ENCODE measurements around the gene GFRA1. TPM values are rescaled to one million over a fixed set of nuclear protein-coding genes. Genes with fewer than 3 reads are reported as not detected.
"Not testable (repeated sequence)": the region's sequence is repeated elsewhere in the genome, so short reads cannot be mapped to it uniquely, and the experiment has no call there.

Gene GFRA1
- total RNA-seq, 2 experiments from 2014 or later: not detected

- ChIA-PET POLR2A (no interaction called here), CTCF (no interaction called here)
These were observed 223.6 kb downstream of the GFRA1 start for GRCh38 chr10:116049158-116049973.

GRCh38 chr10:116045366-116046356 lies 227.3 kb downstream of the GFRA1 start:
- POLR2A ChIA-PET: no interaction called here
- CTCF ChIA-PET: no interaction called here

- CTCF ChIA-PET: no interaction called here
- POLR2A ChIA-PET: no interaction called here
These were observed 228.2 kb downstream of the GFRA1 start for GRCh38 chr10:116044801-116045248.

GRCh38 chr10:116043861-116044260 lies 229.1 kb downstream of the GFRA1 start:
- CTCF ChIA-PET: no interaction called here
- POLR2A ChIA-PET: no interaction called here

- ChIA-PET CTCF (no interaction called here), POLR2A (no interaction called here)
These were observed 229.7 kb downstream of the GFRA1 start for GRCh38 chr10:116043304-116043703.

GRCh38 chr10:116041948-116042347 lies 231.1 kb downstream of the GFRA1 start:
- CTCF ChIA-PET: no interaction called here
- POLR2A ChIA-PET: no interaction called here

- POLR2A ChIA-PET: no interaction called here
These were observed 233.4 kb downstream of the GFRA1 start for GRCh38 chr10:116039612-116040011.

GRCh38 chr10:116038259-116038658 lies 234.7 kb downstream of the GFRA1 start:
- POLR2A ChIA-PET: no interaction called here
- CTCF ChIA-PET: no interaction called here

More at GRCh38 chr10:116039612-116040011, 233.4 kb downstream of the GFRA1 start:
- CTCF ChIA-PET: no interaction called here

- CTCF ChIA-PET, POLR2A ChIA-PET: not testable (repeated sequence)
These were observed 237.6 kb downstream of the GFRA1 start for GRCh38 chr10:116035406-116035805.

GRCh38 chr10:116030576-116030975 lies 242.4 kb downstream of the GFRA1 start:
- POLR2A ChIA-PET: no interaction called here
- CTCF ChIA-PET: no interaction called here

GRCh38 chr10:116029826-116030225 lies 243.2 kb downstream of the GFRA1 start:
- ChIA-PET CTCF (no interaction called here), POLR2A (no interaction called here)

- POLR2A ChIA-PET: no interaction called here
- CTCF ChIA-PET: no interaction called here
These were observed 245.7 kb downstream of the GFRA1 start for GRCh38 chr10:116027355-116027754.

- POLR2A ChIA-PET: no interaction called here
- CTCF ChIA-PET: no interaction called here
These were observed 246.3 kb downstream of the GFRA1 start for GRCh38 chr10:116026725-116027124.

- CTCF ChIA-PET: no interaction called here
- POLR2A ChIA-PET: no interaction called here
These were observed 246.7 kb downstream of the GFRA1 start for GRCh38 chr10:116026315-116026714.

- POLR2A ChIA-PET: no interaction called here
- CTCF ChIA-PET: no interaction called here
These were observed 248.6 kb downstream of the GFRA1 start for GRCh38 chr10:116024271-116024878.

GRCh38 chr10:116017405-116017804 lies 255.6 kb downstream of the GFRA1 start:
- ChIA-PET CTCF (no interaction called here), POLR2A (no interaction called here)

GRCh38 chr10:116015583-116016333 lies 257.2 kb downstream of the GFRA1 start:
- ChIA-PET POLR2A (no interaction called here), CTCF (no interaction called here)

- POLR2A ChIA-PET: no interaction called here
- CTCF ChIA-PET: no interaction called here
These were observed 258.0 kb downstream of the GFRA1 start for GRCh38 chr10:116014871-116015582.

GRCh38 chr10:116014326-116014725 lies 258.7 kb downstream of the GFRA1 start:
- POLR2A ChIA-PET: no interaction called here
- CTCF ChIA-PET: no interaction called here

Measured in activated CD8-positive, alpha-beta memory T cell treated with anti-CD3 and anti-CD28 coated beads for 36 hours (primary cell).